NCI-H187 (cell line): Measurements from ENCODE around the gene TSPAN18.

Experiments
- DNase-seq, 2 experiments: peaks; one replicate each; lab custom pipeline; 2025; lab: John Stamatoyannopoulos, UW

The TSPAN18 gene

GRCh38 chr11:44777209-44778194 is 50.7 kb downstream of the TSPAN18 start:
- DNase-seq, result no peak

- DNase-seq, result no peak
Measured at GRCh38 chr11:44778195-44779100, 51.7 kb downstream of the TSPAN18 start.

GRCh38 chr11:44779736-44780520 is 53.2 kb downstream of the TSPAN18 start:
- DNase-seq, result no peak

- no peak for DNase-seq
Measured at GRCh38 chr11:44780940-44781631, 54.3 kb downstream of the TSPAN18 start.

GRCh38 chr11:44781655-44782054 is 54.9 kb downstream of the TSPAN18 start:
- DNase-seq, result no peak

GRCh38 chr11:44782478-44782877 is 55.7 kb downstream of the TSPAN18 start:
- DNase-seq, result no peak

- no peak for DNase-seq
Measured at GRCh38 chr11:44784436-44784760, 57.6 kb downstream of the TSPAN18 start.

- DNase-seq, result no peak
Measured at GRCh38 chr11:44784851-44785250, 58.1 kb downstream of the TSPAN18 start.

- DNase-seq, result no peak
Measured at GRCh38 chr11:44785856-44786607, 59.3 kb downstream of the TSPAN18 start.

GRCh38 chr11:44787070-44787469 is 60.3 kb downstream of the TSPAN18 start:
- DNase-seq, result no peak

GRCh38 chr11:44787981-44788380 is 61.2 kb downstream of the TSPAN18 start:
- DNase-seq, result no peak

GRCh38 chr11:44788536-44789261 is 61.9 kb downstream of the TSPAN18 start:
- no peak for DNase-seq

- DNase-seq, result no peak
Measured at GRCh38 chr11:44789496-44789895, 62.7 kb downstream of the TSPAN18 start.

- DNase-seq, result no peak
Measured at GRCh38 chr11:44790211-44790610, 63.4 kb downstream of the TSPAN18 start.

GRCh38 chr11:44791316-44791925 is 64.7 kb downstream of the TSPAN18 start:
- DNase-seq, result no peak

GRCh38 chr11:44792171-44792570 is 65.4 kb downstream of the TSPAN18 start:
- no peak for DNase-seq

- no peak for DNase-seq
Measured at GRCh38 chr11:44793350-44794090, 66.8 kb downstream of the TSPAN18 start.

GRCh38 chr11:44795803-44796535 is 69.2 kb downstream of the TSPAN18 start:
- no peak for DNase-seq
